ENCODE data around the gene LURAP1L. TPM values are rescaled to one million over a fixed set of nuclear protein-coding genes. Genes with fewer than 3 reads are reported as not detected.

The LURAP1L gene
- total RNA-seq, 1 donor: 0.10 TPM

GRCh38 chr9:12785941-12786340 is 11.1 kb downstream of the LURAP1L start:
- H3K4me1 ChIP-seq (ENCODE audit: insufficient read depth, low read length): no peaks in the 10 kb centered on the region
- no peaks in the 10 kb centered on the region for H3K27me3 ChIP-seq (ENCODE audit: insufficient read depth, low read length)
- no peaks in the 10 kb centered on the region for H3K9me3 ChIP-seq (ENCODE audit: low read depth, low read length)
- no peak overlapping the region for H3K4me3 ChIP-seq (ENCODE audit: low read length)

GRCh38 chr9:12790001-12790400 is 15.2 kb downstream of the LURAP1L start:
- H3K4me3 ChIP-seq (ENCODE audit: low read length): no peak overlapping the region
- no peaks in the 10 kb centered on the region for H3K4me1 ChIP-seq (ENCODE audit: insufficient read depth, low read length)
- no peaks in the 10 kb centered on the region for H3K9me3 ChIP-seq (ENCODE audit: low read depth, low read length)
- no peaks in the 10 kb centered on the region for H3K27me3 ChIP-seq (ENCODE audit: insufficient read depth, low read length)

GRCh38 chr9:12790883-12791282 is 16.1 kb downstream of the LURAP1L start:
- H3K4me1 ChIP-seq (ENCODE audit: insufficient read depth, low read length): no peaks in the 10 kb centered on the region
- no peaks in the 10 kb centered on the region for H3K27me3 ChIP-seq (ENCODE audit: insufficient read depth, low read length)
- no peaks in the 10 kb centered on the region for H3K9me3 ChIP-seq (ENCODE audit: low read depth, low read length)
- no peak overlapping the region for H3K4me3 ChIP-seq (ENCODE audit: low read length)

GRCh38 chr9:12794101-12794799 is 19.4 kb downstream of the LURAP1L start:
- Histone ChIP-seq H3K9me3 (ENCODE audit: low read depth, low read length) (no peaks in the 10 kb centered on the region), H3K27me3 (ENCODE audit: insufficient read depth, low read length) (no peaks in the 10 kb centered on the region), H3K4me3 (ENCODE audit: low read length) (no peak overlapping the region), H3K4me1 (ENCODE audit: insufficient read depth, low read length) (no peaks in the 10 kb centered on the region)

- Histone ChIP-seq H3K4me1 (ENCODE audit: insufficient read depth, low read length) (no peaks in the 10 kb centered on the region), H3K4me3 (ENCODE audit: low read length) (no peak overlapping the region), H3K27me3 (ENCODE audit: insufficient read depth, low read length) (no peaks in the 10 kb centered on the region), H3K9me3 (ENCODE audit: low read depth, low read length) (no peaks in the 10 kb centered on the region)
These were observed 21.8 kb downstream of the LURAP1L start for GRCh38 chr9:12796601-12797000.

GRCh38 chr9:12797037-12797436 is 22.2 kb downstream of the LURAP1L start:
- Histone ChIP-seq H3K27me3 (ENCODE audit: insufficient read depth, low read length) (no peaks in the 10 kb centered on the region), H3K4me3 (ENCODE audit: low read length) (no peak overlapping the region), H3K9me3 (ENCODE audit: low read depth, low read length) (no peaks in the 10 kb centered on the region), H3K4me1 (ENCODE audit: insufficient read depth, low read length) (no peaks in the 10 kb centered on the region)

- Histone ChIP-seq H3K4me1 (ENCODE audit: insufficient read depth, low read length) (no peaks in the 10 kb centered on the region), H3K27me3 (ENCODE audit: insufficient read depth, low read length) (no peaks in the 10 kb centered on the region), H3K9me3 (ENCODE audit: low read depth, low read length) (no peaks in the 10 kb centered on the region), H3K4me3 (ENCODE audit: low read length) (no peak overlapping the region)
These were observed 23.4 kb downstream of the LURAP1L start for GRCh38 chr9:12798066-12798770.

GRCh38 chr9:12801187-12801586 is 26.4 kb downstream of the LURAP1L start:
- no peaks in the 10 kb centered on the region for H3K27me3 ChIP-seq (ENCODE audit: insufficient read depth, low read length)
- H3K9me3 ChIP-seq (ENCODE audit: low read depth, low read length): no peaks in the 10 kb centered on the region
- no peaks in the 10 kb centered on the region for H3K4me1 ChIP-seq (ENCODE audit: insufficient read depth, low read length)
- H3K4me3 ChIP-seq (ENCODE audit: low read length): no peak overlapping the region

GRCh38 chr9:12801663-12802062 is 26.8 kb downstream of the LURAP1L start:
- no peaks in the 10 kb centered on the region for H3K9me3 ChIP-seq (ENCODE audit: low read depth, low read length)
- H3K27me3 ChIP-seq (ENCODE audit: insufficient read depth, low read length): no peaks in the 10 kb centered on the region
- H3K4me1 ChIP-seq (ENCODE audit: insufficient read depth, low read length): no peaks in the 10 kb centered on the region
- H3K4me3 ChIP-seq (ENCODE audit: low read length): no peak overlapping the region

GRCh38 chr9:12802093-12802492 is 27.3 kb downstream of the LURAP1L start:
- Histone ChIP-seq H3K27me3 (ENCODE audit: insufficient read depth, low read length) (no peaks in the 10 kb centered on the region), H3K4me3 (ENCODE audit: low read length) (no peak overlapping the region), H3K9me3 (ENCODE audit: low read depth, low read length) (no peaks in the 10 kb centered on the region), H3K4me1 (ENCODE audit: insufficient read depth, low read length) (no peaks in the 10 kb centered on the region)

GRCh38 chr9:12808569-12808968 is 33.7 kb downstream of the LURAP1L start:
- Histone ChIP-seq H3K4me3 (ENCODE audit: low read length) (no peak overlapping the region), H3K27me3 (ENCODE audit: insufficient read depth, low read length) (no peaks in the 10 kb centered on the region), H3K4me1 (ENCODE audit: insufficient read depth, low read length) (no peaks in the 10 kb centered on the region), H3K9me3 (ENCODE audit: low read depth, low read length) (no peaks in the 10 kb centered on the region)

GRCh38 chr9:12809720-12810119 is 34.9 kb downstream of the LURAP1L start:
- no peak overlapping the region for H3K4me3 ChIP-seq (ENCODE audit: low read length)
- no peaks in the 10 kb centered on the region for H3K27me3 ChIP-seq (ENCODE audit: insufficient read depth, low read length)
- H3K4me1 ChIP-seq (ENCODE audit: insufficient read depth, low read length): no peaks in the 10 kb centered on the region
- no peaks in the 10 kb centered on the region for H3K9me3 ChIP-seq (ENCODE audit: low read depth, low read length)

- Histone ChIP-seq H3K27me3 (ENCODE audit: insufficient read depth, low read length) (no peaks in the 10 kb centered on the region), H3K9me3 (ENCODE audit: low read depth, low read length) (no peaks in the 10 kb centered on the region), H3K4me3 (ENCODE audit: low read length) (no peak overlapping the region), H3K4me1 (ENCODE audit: insufficient read depth, low read length) (no peaks in the 10 kb centered on the region)
These were observed 37.1 kb downstream of the LURAP1L start for GRCh38 chr9:12811935-12812334.

GRCh38 chr9:12812710-12813109 is 37.9 kb downstream of the LURAP1L start:
- Histone ChIP-seq H3K27me3 (ENCODE audit: insufficient read depth, low read length) (no peaks in the 10 kb centered on the region), H3K4me1 (ENCODE audit: insufficient read depth, low read length) (no peaks in the 10 kb centered on the region), H3K9me3 (ENCODE audit: low read depth, low read length) (no peaks in the 10 kb centered on the region), H3K4me3 (ENCODE audit: low read length) (no peak overlapping the region)

GRCh38 chr9:12813533-12813932 is 38.7 kb downstream of the LURAP1L start:
- Histone ChIP-seq H3K4me1 (ENCODE audit: insufficient read depth, low read length) (no peaks in the 10 kb centered on the region), H3K4me3 (ENCODE audit: low read length) (no peak overlapping the region), H3K27me3 (ENCODE audit: insufficient read depth, low read length) (no peaks in the 10 kb centered on the region), H3K9me3 (ENCODE audit: low read depth, low read length) (no peaks in the 10 kb centered on the region)
